ENCODE data around the gene FRA10AC1. TPM values are rescaled to one million over a fixed set of nuclear protein-coding genes. Genes with fewer than 3 reads are reported as not detected.

The FRA10AC1 gene
- total RNA-seq, 1 experiment from 2014 or later, result 12.4 TPM

DNA sequence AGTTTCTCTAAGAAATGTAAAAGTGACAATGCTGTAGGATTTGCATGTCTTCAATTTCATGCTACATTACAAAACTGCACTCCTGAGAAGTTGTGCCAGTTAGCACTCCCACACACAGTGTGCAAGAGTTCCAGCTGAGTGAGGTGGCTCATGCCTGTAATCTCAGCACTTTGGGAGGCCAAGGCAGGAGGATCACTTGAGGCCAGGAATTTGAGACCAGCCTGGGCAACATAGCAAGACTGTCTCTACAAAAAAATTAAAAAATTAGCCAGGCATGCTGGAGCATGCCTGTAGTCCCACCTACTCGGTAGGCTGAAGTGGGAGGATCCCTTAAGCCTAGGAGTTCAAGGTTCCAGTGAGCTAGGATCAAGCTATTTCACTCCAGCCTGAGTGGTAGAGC lies 44.6 kb downstream of the FRA10AC1 start:
- H3K27me3 Mint-ChIP-seq (ENCODE audit: low read depth), result no peaks in the 10 kb centered on the region
- Histone ChIP-seq H4K20me1 (ENCODE audit: control insufficient read depth, insufficient read depth, insufficient read length) (no peaks in the 10 kb centered on the region), H2BK5ac (ENCODE audit: insufficient read length, low read length) (no peak overlapping the region), H3K27ac (ENCODE audit: insufficient read length, low read depth, low read length) (no peak overlapping the region), H3K56ac (ENCODE audit: insufficient read length, low read depth, low read length) (no peak overlapping the region), H2BK15ac (ENCODE audit: low read depth, low read length) (no peak overlapping the region), H3K4ac (ENCODE audit: low read depth, low read length) (no peak overlapping the region), H3K23ac (ENCODE audit: insufficient read length, low read depth, low read length) (no peak overlapping the region), H2BK20ac (ENCODE audit: low read depth, low read length, poor library complexity, severe bottlenecking) (no peak overlapping the region), H4K5ac (ENCODE audit: insufficient read length, low read depth, low read length) (no peak overlapping the region), H3K4me1 (ENCODE audit: insufficient read depth, low read length) (0 out of 2 replicates have a peak, but pooled peaks cover 4% of the 10 kb centered on the region), H3K79me2 (ENCODE audit: insufficient read depth, low read length) (no peaks in the 10 kb centered on the region), H3K79me1 (ENCODE audit: insufficient read depth, low read depth, low read length, poor library complexity, severe bottlenecking) (no peaks in the 10 kb centered on the region), H3K9ac (ENCODE audit: extremely low read depth, insufficient read length, low read length) (no peak overlapping the region), H2BK12ac (ENCODE audit: insufficient read length, low read depth, low read length) (no peak overlapping the region), H4K8ac (replicated peaks; ENCODE audit: insufficient read length, low read depth, low read length) (no peak overlapping the region), H3K14ac (ENCODE audit: insufficient read depth, low read length) (no peak overlapping the region), H3K23me2 (ENCODE audit: insufficient read length, low read depth, low read length, poor library complexity, severe bottlenecking) (no peaks in the 10 kb centered on the region), H2AFZ (ENCODE audit: low read length) (no peak overlapping the region), H2BK120ac (ENCODE audit: low read depth, low read length, poor library complexity, severe bottlenecking) (no peak overlapping the region), H3K9me3 (ENCODE audit: control insufficient read depth, low read depth, low read length) (no peaks in the 10 kb centered on the region), H4K91ac (ENCODE audit: insufficient read length, low read depth, low read length) (no peak overlapping the region), H3T11ph (ENCODE audit: low read length) (no peak overlapping the region), H3K4me2 (ENCODE audit: insufficient read depth, insufficient read length, low read length) (no peak overlapping the region), H2AK5ac (ENCODE audit: insufficient read length, low read length) (no peak overlapping the region), H3K27me3 (ENCODE audit: insufficient read depth, low read length) (no peaks in the 10 kb centered on the region), H3K18ac (ENCODE audit: insufficient read length, low read depth, low read length) (no peak overlapping the region)
- no peak for DNase-seq
- TF ChIP-seq CTCF (conservative IDR thresholded peaks at IDR 0.05), result no peak
- peaks cover 0 to 6% of the 10 kb centered on the region in 2 experiments; a peak in 2 of 4 replicates for H3K4me1 Mint-ChIP-seq
- no peak overlapping the region for H3K27ac Mint-ChIP-seq
- H3K9me3 Mint-ChIP-seq, result no peaks in the 10 kb centered on the region
- no CpG with 5 or more reads among the region's 1 CpG for WGBS (ENCODE audit: extremely low coverage, insufficient read length, low lambda C conversion rate)
- H3K4me3 Mint-ChIP-seq, result no peak overlapping the region
- no peaks in the 10 kb centered on the region for H3K36me3 Mint-ChIP-seq (ENCODE audit: insufficient read depth in 1 of 3, low read depth in 3 of 3)
